Right lobe of liver (tissue), 6 donors: Measurements from ENCODE around the gene MICU2. TPM values are rescaled to one million over a fixed set of nuclear protein-coding genes. Genes with fewer than 3 reads are reported as not detected.
A peak's percentile ranks its signal among the peaks of the same experiment; 100 is the strongest.

Source experiments
- ATAC-seq, 4 donors: fragments of 200-7000 bp; cut with Tn5 transposase; one replicate each; pipeline ENCODE4 v1.9.1; 2020; ENCODE audit warnings: mild to moderate bottlenecking in 4 of 4, moderate library complexity in 4 of 4
- DNase-seq, 3 donors: peaks; one replicate each; pipeline ENCODE4 v3.0.0-alpha.2; 2020
- H3K27ac ChIP-seq, 3 donors: fragments of 200-600 bp; one replicate each; pipeline ENCODE4 v1.8.0; 2022
- H3K27me3 ChIP-seq, 2 donors: fragments of 200-600 bp; one replicate each; pipeline ENCODE4 v1.8.0; 2022
- H3K36me3 ChIP-seq, 4 donors: fragments of 200-600 bp; sonication (generic) in 1 of 4; one replicate each; pipeline versions ENCODE4 v1.5.1 to v1.8.0; 2017 to 2022; ENCODE audit warnings: control low read depth in 1 of 4
- H3K4me1 ChIP-seq, 4 donors: fragments of 200-600 bp; sonication (generic) in 1 of 4; one replicate each; pipeline versions ENCODE4 v1.5.1 to v1.8.0; 2017 to 2022; ENCODE audit warnings: control low read depth in 1 of 4
- H3K4me3 ChIP-seq, 3 donors: fragments of 200-600 bp; one replicate each; pipeline ENCODE4 v1.8.0; 2022
- H3K9me3 ChIP-seq, 4 donors: fragments of 200-600 bp; sonication (generic) in 1 of 4; one replicate each; pipeline versions ENCODE4 v1.5.1 to v1.8.0; 2017 to 2022; ENCODE audit warnings: control low read depth in 1 of 4
- POLR2A ChIP-seq: fragments of 450-650 bp; IDR thresholded peaks from one replicate; pipeline ENCODE4 v1.6.1; 2017; ENCODE audit warnings: antibody characterized with exemption, mild to moderate bottlenecking
- WGBS: methylation state at CpG from one replicate; pipeline ENCODE4 v1.1.6; 2018; ENCODE audit warnings: low coverage, low lambda C conversion rate; ENCODE audit not compliant: insufficient coverage; ENCODE audit errors: missing lambda C conversion rate; 5-methylcytosine and 5-hydroxymethylcytosine counted together
- intact Hi-C, 2 donors: fragments of 100-400 bp; cut with DNase I; formaldehyde crosslinking; loops; one replicate each; pipeline versions ENCODE4 v1.11.2 to v1.14.1; 2022
- total RNA-seq, 6 experiments: library from RNA; depleted of rRNA in 2 of 6; stranded (reverse); fragments of >200 nt in 2 of 6; fragmentation: NEBNext Ultra II Directional in 3 of 6; extraction: Animal tissue kit (Norgen Biotek cat#: 25700) in 3 of 6; gene quantifications; one replicate each; pipeline versions ENCODE4 v1.1.0 to v1.2.4, GENCODE V29; 2016 to 2023
- TF ChIP-seq, protein P1 (sequence below), 4 donors: fragments of 200-600 bp in 3 of 4; fragments of 450-650 bp in 1 of 4; IDR thresholded peaks; one replicate each; pipeline versions ENCODE4 v1.5.1 to v1.8.0; 2016 to 2022; ENCODE audit warnings: antibody characterized with exemption in 4 of 4, mild to moderate bottlenecking in 2 of 4
- donor health status: DM: no; HTN: yes; CAD: no.
- donor health status: DM: no; HTN: no; CAD: no.
- donor health status: DM: no; HTN: no; CAD: no.
- donor health status: DM: no; HTN: yes; CAD: no.
- donor health status: DM: no; HTN: yes; CAD: no.

The MICU2 gene
- total RNA-seq, 6 experiments from 2014 or later = 13.1 to 71.1 (median 16.4) TPM

DNA sequence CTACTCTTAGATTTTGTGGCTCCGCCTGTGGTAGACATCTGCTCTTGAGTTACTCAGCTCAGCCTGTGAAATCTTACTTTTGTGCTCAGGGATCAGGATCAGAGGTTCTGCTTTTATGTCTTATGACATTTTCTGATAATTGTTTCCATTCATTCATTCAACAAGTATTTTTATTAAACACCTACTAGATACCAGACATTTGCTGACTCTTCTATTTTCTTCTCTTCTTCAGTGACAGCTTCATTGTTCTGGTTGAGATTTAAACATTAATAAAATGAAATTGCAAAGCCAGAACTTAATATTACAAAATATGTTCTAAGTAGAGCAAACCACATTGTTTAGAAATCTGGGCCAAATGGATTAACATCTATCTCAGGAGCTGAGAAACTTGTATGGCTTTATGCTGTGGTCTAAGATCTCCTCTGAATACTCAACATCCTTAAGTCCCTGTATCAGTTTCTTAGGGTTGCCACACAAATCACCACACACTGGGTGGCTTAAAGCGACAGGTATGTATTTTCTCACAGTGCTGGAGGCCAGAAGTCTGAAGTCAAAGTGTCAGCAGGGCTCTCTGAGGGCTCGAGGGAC, 15.8 kb upstream of the MICU2 start:
- Histone ChIP-seq H3K9me3 (no peaks in the 10 kb centered on the region), H3K4me1 (no peaks in the 10 kb centered on the region), H3K27me3 (no peaks in the 10 kb centered on the region), H3K4me3 (no peak overlapping the region), H3K36me3 (no peaks in the 10 kb centered on the region), H3K27ac (no peak overlapping the region)
- DNase-seq (no peak), ATAC-seq (no peak)
- intact Hi-C loops = no loop called here
- 87% methylated on average over 2 of the region's 3 CpGs for WGBS
- TF ChIP-seq POLR2A = no peak
- TF ChIP-seq, protein P1, sequence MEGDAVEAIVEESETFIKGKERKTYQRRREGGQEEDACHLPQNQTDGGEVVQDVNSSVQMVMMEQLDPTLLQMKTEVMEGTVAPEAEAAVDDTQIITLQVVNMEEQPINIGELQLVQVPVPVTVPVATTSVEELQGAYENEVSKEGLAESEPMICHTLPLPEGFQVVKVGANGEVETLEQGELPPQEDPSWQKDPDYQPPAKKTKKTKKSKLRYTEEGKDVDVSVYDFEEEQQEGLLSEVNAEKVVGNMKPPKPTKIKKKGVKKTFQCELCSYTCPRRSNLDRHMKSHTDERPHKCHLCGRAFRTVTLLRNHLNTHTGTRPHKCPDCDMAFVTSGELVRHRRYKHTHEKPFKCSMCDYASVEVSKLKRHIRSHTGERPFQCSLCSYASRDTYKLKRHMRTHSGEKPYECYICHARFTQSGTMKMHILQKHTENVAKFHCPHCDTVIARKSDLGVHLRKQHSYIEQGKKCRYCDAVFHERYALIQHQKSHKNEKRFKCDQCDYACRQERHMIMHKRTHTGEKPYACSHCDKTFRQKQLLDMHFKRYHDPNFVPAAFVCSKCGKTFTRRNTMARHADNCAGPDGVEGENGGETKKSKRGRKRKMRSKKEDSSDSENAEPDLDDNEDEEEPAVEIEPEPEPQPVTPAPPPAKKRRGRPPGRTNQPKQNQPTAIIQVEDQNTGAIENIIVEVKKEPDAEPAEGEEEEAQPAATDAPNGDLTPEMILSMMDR (IDR thresholded peaks at IDR 0.05) = no peak

DNA sequence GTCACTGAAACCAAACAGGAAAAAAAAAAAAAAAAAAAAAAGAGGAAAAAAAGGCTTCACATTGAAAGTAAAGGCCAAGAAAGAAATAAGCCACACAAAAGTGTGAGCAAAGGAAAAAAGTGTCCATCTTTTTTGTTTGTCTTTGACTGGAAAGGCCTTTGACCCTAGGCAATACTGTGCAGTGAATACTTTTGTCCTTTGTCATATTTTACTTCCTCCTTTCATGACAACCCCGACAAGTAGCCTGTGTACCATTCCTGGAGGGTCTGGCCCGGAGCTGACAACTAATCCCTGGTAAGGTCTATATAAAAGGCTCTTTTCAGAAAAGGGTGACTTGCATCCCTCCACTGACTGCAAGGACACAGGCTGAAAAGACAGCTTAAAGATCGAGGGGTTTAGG, 12.9 kb upstream of the MICU2 start:
- no peaks in the 10 kb centered on the region for H3K36me3 ChIP-seq
- H3K4me1 ChIP-seq = no peaks in the 10 kb centered on the region
- intact Hi-C loops = no loop called here
- no peaks in the 10 kb centered on the region for H3K27me3 ChIP-seq
- H3K27ac ChIP-seq = no peak overlapping the region
- ATAC-seq (peak in 3 of 4 donors; percentile 46 to 94 (median 56)), DNase-seq (no peak)
- H3K4me3 ChIP-seq = no peak overlapping the region
- TF ChIP-seq, protein P1 (IDR thresholded peaks at IDR 0.05) = no peak
- TF ChIP-seq POLR2A = no peak
- WGBS = 35% methylated on average over 3 of the region's 3 CpGs
- H3K9me3 ChIP-seq = no peaks in the 10 kb centered on the region

DNA sequence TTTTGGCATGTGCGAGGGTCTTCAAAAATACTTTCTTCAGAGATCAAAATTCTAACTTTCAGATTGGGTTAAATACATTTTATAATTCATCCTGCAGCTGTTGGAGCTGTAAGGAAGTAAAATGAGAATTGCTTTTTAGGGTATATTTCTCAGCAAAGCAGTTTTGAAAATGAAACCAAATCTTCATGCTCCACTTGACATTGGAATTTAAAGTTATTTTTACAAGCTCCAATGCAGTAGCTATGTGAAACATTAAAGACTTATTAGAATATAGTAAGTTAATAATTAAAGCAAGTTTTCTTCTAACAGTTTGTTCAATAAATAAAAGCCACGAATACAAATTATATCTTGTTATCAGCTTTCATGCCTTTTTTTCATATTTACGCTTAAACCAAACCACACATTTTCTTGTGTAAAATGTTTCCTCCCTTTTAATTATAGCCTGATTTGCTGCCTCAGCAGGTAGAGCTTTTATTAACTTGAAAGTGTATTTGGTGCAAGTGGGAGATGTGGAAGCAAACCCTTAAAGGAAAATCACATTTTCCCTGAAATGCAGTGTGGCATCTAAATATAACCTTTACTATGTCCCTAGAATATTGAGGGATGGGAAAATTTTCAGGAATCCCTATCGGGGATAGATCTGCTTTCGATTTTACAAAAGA, 12.4 kb upstream of the MICU2 start:
- H3K4me1 ChIP-seq = no peaks in the 10 kb centered on the region
- ATAC-seq = no peak
- TF ChIP-seq, protein P1 (IDR thresholded peaks at IDR 0.05) = no peak
- TF ChIP-seq POLR2A = no peak
- intact Hi-C loops = no loop called here
- no peaks in the 10 kb centered on the region for H3K9me3 ChIP-seq
- no peak overlapping the region for H3K27ac ChIP-seq
- no peak for DNase-seq
- no peaks in the 10 kb centered on the region for H3K27me3 ChIP-seq
- no peak overlapping the region for H3K4me3 ChIP-seq
- no peaks in the 10 kb centered on the region for H3K36me3 ChIP-seq
- 27% methylated on average over 5 of the region's 5 CpGs for WGBS

DNA sequence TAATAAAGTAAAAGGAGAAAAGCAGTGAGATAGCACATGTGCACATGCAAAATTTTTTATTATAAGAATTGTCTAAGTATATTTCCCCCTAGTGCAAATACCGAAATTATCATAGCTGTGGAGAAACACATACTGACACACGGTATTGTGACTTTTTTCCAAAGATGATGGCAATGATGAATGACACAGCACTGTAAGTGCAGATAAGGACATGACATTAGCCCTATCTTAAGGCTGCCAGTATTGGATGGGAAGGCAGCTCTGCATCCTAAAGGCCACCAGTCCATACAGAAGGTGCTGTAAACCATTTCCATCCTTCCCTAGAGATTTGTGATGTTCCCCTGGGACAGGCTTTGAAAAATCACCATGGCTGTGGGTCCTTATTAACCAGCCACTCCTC, 11.5 kb upstream of the MICU2 start:
- no peak overlapping the region for H3K27ac ChIP-seq
- H3K4me1 ChIP-seq = no peaks in the 10 kb centered on the region
- WGBS = 51% methylated on average over 2 of the region's 2 CpGs
- TF ChIP-seq, protein P1 (IDR thresholded peaks at IDR 0.05) = no peak
- TF ChIP-seq POLR2A = no peak
- DNase-seq (no peak), ATAC-seq (no peak)
- no peak overlapping the region for H3K4me3 ChIP-seq
- intact Hi-C loops = no loop called here
- H3K36me3 ChIP-seq = no peaks in the 10 kb centered on the region
- no peaks in the 10 kb centered on the region for H3K9me3 ChIP-seq
- H3K27me3 ChIP-seq = no peaks in the 10 kb centered on the region
